IPS DF 19.7 (cell line): Measurements from ENCODE around the gene CC2D1B.
"Not testable (repeated sequence)": the region's sequence is repeated elsewhere in the genome, so short reads cannot be mapped to it uniquely, and the experiment has no call there.

Experiments
- DNase-seq: peaks from one replicate; pipeline ENCODE4 v3.0.0-alpha.2; 2013; ENCODE audit warnings: low read depth, low spot score

Gene CC2D1B, protein sequence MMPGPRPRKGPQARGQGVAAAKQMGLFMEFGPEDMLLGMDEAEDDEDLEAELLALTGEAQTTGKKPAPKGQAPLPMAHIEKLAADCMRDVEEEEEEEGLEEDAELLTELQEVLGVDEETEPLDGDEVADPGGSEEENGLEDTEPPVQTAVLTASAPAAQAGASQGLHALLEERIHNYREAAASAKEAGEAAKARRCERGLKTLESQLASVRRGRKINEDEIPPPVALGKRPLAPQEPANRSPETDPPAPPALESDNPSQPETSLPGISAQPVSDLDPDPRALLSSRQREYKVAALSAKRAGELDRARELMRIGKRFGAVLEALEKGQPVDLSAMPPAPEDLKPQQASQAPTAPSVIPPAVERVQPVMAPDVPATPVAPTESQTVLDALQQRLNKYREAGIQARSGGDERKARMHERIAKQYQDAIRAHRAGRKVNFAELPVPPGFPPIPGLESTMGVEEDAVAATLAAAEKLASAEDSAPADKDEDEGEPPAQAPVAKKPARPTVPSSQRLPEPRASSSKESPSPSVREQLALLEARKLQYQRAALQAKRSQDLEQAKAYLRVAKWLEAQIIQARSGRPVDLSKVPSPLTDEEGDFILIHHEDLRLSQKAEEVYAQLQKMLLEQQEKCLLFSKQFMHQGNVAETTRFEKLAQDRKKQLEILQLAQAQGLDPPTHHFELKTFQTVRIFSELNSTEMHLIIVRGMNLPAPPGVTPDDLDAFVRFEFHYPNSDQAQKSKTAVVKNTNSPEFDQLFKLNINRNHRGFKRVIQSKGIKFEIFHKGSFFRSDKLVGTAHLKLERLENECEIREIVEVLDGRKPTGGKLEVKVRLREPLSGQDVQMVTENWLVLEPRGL

DNA sequence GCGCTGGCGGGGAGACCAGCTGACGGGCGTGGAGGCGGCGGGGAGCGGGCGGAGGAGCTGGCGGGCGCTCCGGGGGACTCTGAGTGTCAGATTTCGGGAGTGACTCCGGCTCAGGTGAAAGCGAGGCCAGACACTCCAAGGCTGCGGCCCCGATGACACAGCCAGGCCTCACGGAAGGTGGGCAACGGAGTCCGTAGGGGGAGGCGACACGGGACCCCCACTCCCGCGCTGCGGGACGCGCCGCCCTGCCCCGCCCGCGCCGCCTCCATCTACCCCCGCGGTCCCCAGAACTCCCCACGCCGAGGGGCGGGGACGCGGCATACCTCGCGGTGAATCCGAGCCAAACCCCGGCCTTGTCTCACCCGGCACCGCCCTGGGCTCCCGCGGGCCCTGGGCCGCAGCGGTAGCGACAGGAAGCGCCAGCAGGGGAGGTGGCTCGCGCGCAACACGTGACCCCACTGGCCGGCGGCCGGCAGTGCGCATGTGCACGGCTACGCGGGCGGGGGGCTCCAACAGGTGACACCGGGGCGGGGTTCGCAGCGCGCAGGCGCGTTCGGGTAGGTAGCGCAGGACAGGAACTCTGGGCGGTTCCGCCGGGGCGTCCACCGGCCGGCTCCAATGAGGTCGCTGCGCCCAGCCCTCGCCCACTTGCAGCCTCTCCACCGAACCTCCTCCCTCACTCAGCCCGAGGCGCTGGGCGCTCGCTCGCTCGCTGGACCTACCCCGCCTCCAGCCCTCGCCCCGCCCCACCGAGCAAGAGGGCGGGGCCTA, at the start of gene CC2D1B:
Gene CC2D1B (minus strand): TSS at position 460 of the 771 bp plus-strand sequence. CDS start 1,585 bp downstream, outside the sequence.
- peak; percentile 90 for DNase-seq

DNA sequence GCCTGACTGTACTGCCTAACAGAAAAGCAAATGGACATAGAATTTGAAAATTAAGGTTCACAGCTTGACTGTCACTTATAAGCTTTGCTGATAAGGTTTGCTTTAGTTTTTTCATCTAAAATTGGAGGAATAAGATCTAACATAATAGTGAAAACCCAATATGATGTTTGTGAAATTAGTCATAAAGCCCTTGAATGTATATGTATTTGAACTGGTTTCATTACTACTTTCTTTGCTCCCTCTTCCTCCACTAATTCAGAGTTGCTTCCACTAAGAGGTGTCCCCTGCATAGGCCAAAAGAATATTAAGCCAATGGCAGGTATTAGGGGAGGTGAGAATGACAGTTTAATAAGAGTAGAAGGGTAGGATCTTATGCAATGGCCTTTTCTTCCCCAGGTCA, 48.9 kb upstream of the CC2D1B start:
- DNase-seq = no peak

DNA sequence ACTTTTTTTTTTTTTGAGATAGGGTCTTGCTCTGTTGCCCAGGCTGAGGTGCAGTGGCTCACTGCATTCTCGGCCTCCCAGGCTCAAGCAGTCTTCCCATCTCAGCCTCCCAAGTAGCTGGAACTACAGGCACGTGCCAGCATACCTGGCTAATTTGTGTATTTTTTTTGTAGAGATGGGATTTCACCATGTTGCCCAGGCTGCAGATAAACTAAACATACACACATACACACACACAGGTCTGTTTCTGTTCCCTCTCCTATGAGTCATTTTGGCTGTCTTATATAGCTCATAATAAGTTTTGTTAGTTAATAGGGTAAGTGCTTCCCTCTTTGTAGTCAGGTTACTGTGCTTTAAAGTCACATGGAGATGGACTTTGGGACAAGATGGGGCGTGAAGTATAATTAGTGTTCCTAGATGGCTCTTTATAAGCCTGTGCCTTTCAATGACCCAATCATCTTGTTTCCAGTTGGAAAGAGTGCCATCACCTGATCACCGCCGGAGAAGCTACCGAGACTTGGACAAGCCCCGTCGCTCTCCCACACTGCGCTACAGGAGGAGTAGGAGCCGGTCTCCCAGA, 47.5 kb upstream of the CC2D1B start:
- no peak for DNase-seq

DNA sequence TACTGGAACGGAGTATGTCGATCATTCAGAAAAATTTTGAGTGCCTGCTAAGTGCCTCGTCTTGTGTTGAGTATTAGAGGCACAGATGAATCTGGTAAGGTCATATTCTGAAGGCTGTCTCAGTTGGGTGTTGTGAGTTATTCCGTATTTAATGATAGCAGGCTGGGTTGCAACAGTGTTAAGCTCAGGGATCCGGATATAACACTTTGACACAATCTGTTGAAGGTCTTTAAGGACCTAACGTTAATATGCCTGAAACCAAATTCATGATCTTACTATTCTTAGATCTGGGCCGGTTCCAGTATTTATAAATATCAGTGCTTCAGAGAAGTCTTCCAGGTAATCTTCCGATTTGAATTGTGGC, 39.0 kb upstream of the CC2D1B start:
- DNase-seq = no peak

DNA sequence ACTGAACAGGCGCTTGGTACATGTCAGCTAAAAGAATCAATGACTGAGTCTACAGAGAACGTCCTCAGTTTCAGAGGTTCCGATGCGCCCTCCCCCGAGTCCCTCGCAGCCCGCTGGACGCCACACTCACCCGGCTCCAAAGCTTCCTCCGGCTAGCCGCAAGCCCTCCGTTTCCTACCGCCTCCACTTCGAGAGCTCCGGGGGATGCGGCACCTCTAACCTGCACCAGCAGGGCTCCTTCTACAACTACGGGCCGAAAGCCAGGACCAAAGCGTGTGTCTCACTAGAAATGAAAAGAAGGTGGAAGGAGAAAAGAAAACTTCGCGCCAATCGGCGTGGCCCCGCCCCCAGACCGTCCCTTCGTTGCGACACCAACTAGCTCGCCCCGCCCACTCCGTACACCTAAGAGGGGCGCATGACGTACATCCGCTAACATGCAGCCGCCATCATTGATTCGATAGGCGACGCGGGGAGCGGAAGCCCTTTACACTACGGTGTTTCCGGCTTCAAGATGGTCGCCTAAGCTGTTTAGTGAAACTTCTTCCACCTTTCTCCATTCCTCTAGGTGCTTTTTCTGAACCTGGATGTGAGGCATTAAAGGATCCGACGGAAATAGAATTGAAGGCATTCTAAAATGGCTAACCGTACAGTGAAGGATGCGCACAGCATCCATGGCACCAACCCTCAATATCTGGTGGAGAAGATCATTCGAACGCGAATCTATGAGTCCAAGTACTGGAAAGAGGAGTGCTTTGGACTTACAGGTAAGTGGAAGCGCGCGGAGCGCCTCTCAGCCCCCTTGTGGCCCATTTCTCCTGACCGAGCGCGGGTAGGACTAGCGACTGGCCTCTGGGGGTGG, 38.3 kb upstream of the CC2D1B start, which contains the start of the genes ORC1 and PRPF38A:
Gene ORC1 (minus strand): TSS at position 308 of the 859 bp plus-strand sequence. CDS start 2,200 bp downstream, outside the sequence.
Gene PRPF38A (plus strand): TSS at position 487 of the 859 bp plus-strand sequence. CDS start 148 bp downstream, at position 635.
- peak; percentile 91 for DNase-seq

DNA sequence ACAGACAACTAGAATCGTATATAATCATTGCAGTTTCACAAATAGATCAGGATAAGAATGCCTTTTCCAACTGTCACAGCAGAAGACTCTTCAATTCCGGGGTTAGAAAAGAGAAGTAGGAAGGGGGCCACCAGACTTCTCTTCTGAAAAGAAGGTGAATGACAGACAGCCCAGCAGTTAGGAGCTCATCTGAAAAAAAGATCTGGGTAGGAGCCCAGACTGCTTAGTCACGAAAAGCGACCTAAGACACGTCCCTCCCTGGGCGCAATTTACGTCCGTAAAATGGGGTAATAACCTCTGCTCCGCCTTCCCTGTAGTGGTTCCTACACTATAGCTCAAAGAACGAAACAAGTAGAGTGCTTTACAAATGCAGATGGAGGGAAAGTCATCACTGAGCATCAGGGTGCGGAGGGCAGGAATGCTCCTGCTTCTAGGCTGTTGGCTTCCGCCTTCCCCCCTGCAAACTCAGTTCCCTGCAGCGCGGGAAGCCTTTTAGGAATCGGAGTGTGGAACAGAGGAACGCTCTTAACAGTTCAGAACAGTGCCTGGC, 37.6 kb upstream of the CC2D1B start:
- DNase-seq = peak; percentile 60

DNA sequence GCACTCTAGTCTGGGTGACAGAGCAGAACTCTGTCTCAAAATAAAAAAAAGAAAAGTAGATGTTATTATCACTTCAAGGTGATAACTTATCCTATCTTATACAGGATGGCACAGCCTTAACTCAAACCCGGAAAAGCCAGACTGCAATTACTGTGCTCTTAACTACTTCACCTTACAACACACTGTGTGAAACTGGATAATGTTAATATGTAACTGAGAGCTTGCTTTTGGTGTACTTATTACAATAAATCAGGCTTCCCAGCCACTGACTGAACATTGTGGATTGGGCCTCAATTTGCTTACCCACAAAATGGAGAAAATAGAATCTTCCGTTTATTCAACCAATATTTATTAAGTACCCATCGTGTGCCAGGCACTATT, 36.8 kb upstream of the CC2D1B start:
- DNase-seq = no peak

DNA sequence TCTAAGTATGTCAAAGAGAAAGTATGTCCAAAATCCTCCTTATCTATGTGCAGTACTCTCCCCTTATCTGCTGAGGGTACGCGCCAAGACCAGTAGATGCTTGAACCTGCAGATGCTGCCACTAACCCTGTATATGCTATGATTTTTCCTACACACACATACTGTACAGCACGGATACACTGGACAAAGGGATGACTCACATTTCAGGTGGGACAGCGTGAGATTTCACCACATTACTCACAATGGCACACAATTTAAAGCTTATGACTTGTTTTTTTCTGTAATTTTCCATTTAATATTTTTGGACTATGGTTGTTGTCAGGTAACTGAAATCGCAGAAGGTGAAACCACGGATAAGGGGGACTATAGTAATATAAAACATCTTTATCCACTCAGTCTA, 34.1 kb upstream of the CC2D1B start:
- no peak for DNase-seq

DNA sequence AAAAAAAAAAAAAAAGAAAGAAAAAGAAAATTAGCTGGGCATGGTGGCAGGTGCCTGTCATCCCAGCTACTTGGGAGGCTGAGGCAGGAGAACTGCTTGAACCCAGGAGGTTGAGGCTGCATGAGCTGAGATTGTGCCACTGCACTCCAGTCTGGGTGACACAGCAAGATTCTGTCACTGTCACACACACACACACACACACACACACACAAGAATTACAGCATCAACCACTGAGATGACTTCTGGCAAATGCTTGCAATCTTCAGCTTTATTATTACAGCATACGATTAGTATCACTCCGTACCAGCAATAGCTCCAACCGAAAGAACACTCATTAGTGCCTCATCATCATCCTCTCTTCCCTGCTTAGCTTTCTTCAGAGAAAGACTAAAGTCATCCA, 33.6 kb upstream of the CC2D1B start:
- no peak for DNase-seq

DNA sequence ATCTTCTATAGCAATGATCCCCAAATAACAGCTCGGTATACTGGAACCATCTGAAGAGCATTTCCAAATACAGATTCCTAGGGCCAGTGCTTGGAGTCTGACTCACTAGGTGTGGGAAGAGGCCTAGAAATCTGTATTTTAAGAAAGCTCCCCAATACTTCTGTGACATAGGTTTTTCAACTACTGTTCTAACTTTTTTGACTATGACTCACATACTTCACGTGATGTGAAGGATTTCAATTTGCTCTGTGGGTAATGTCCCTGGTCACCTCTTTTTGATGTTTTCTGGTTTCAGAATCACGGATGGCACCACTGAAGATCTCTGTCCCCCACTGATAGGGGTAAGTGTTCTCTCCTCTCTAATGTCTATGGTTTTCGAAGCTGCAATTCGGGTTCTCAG, 27.2 kb upstream of the CC2D1B start:
- no peak for DNase-seq

DNA sequence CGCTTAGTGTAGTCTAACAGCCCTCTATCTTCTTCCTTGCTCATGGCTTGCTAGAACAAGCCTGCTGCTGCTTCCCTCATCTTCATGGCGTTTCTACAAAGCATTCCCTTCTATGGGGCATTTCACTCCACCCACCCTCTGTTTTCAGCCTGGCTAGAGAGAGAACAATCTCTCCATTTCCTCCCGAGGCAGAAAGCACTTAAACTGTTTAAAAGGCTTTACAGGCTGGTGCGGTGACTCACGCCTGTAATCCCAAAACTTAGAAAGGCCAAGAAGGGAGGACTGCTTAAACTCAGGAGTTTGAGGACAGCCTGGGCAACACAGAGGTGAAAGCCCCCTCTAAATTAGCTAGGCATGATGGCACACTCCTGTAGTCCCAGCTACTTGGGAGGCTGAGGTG, 20.5 kb upstream of the CC2D1B start:
- no peak for DNase-seq

DNA sequence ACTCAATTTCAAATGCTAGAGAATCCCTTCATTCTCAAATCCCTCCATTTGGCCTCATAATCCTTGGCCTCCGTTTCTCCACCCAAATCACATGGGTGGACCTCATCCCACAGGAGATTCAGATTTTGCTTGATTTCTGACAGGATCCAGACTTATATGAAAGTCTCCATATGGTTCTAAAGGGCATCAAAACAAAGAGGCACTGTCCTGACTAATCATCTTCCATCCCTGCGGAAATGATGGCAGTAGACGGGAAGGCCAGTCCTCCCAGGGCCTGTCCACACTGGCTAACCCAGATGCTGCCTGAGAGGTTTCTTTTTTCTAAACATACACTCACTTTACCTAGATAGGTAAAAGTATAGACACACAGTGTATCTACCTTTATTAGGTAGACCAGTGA, 19.4 kb upstream of the CC2D1B start:
- no peak for DNase-seq

DNA sequence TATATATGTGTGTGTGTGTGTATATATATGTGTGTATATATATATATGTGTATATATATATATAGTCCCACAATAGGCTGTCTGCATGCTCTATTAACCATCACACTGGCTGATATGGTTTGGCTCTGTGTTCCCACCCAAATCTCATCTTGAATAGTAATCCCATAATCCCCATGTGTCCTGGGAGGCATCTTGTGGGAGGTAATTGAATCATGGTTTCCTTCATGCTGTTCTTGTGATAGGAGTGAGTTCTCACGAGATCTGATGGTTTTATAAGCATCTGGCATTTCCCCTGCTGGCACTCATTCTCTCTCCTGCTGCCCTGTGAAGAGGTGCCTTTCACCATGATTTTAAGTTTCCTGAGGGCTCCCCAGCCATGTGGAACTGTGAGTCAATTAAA, 3.8 kb upstream of the CC2D1B start:
- not testable (repeated sequence) for DNase-seq

DNA sequence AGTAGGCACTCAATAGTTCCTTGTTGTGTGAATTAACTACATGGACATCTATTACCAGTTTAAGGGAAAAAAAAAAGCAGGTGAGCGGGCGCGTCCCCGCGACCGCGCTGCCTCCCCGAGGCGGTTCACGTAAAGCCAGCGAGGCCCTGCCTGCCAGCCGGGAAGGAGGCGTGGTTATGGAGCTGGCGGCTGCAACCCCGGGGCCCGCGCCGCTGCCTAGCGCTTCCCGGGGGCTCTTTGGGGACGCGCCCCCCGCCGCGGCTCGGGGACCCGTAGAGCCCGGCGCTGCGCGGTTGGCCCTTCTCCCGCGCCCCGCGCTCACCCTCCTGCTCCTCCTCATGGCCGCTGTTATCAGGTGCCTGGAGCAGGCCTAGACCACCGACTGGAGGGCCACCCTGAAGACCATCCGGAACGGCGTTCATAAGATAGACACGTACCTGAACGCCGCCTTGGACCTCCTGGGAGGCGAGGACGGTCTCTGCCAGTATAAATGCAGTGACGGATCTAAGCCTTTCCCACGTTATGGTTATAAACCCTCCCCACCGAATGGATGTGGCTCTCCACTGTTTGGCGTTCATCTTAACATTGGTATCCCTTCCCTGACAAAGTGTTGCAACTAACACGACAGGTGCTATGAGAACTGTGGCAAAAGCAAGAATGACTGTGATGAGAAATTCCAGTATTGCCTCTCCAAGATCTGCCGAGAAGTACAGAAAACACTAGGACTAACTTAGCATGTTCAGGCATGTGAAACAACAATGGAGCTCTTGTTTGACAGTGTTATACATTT, 2.6 kb upstream of the CC2D1B start:
- DNase-seq = no peak

DNA sequence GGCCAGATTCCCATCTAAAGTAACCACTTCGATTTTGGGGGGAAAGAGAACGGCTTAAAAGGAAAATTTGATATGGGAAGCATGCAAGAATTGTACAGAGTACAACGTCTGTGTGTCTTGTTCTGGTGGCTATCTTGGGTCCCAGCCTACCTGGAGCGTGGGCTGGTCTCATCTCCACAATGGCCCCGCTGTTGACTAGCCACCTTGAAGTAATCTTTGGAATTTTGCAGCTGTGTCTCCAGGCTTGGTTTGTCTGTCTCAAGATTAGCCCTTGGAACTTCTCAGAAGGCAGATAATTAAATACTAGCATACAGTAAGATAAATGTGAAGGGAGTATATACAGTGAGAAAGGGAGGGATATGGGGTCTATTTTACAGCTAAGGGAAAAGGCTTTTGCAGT, 1.3 kb upstream of the CC2D1B start:
- DNase-seq = no peak

DNA sequence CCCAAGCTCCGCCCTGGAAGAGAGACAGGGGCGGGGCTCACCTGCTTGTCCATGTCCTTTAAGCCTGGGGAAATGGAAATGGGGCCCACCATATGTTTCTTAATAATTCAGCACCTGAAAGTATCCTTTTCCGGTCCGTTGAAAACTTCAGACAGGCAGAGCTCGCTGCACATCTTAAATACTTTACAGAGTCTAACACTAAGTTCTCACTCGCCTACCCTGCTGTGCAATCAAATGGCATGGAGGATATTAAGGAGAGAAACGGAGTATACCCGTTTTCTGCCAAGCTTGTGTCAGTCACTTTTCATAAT, 467 bp upstream of the CC2D1B start:
- DNase-seq = no peak

DNA sequence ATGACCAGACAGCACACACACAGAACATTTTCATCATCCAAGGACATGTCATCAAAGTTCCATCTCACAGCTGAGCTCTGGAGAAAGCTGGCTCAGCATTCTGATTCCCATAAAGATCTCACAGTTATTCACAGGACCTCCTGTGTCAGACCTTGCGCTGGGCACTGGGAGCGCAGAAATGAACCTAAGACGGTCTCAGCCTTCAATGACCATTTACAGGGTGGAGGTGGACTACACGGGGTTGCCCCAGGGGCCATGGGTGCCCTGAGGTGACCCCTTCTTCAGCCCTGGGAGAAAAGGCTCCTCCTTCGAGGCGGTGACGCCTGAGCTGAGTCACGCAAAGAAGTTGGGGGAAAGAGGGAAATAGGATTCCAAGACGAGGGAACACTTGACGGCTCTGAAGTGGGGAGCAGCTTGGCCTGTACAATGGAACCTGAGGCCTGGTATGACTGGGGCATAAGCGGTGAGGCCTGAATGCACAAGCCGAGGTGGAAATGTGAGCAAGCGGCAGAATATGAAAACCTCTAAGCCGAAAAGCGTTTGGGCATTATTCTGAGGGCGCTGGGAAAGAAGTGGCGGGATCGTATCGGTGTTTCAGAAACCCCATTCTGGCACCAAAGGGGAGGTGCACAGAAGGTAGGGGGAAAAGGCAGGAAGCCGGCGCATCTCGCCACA, 797 bp downstream of the CC2D1B start:
- no peak for DNase-seq

DNA sequence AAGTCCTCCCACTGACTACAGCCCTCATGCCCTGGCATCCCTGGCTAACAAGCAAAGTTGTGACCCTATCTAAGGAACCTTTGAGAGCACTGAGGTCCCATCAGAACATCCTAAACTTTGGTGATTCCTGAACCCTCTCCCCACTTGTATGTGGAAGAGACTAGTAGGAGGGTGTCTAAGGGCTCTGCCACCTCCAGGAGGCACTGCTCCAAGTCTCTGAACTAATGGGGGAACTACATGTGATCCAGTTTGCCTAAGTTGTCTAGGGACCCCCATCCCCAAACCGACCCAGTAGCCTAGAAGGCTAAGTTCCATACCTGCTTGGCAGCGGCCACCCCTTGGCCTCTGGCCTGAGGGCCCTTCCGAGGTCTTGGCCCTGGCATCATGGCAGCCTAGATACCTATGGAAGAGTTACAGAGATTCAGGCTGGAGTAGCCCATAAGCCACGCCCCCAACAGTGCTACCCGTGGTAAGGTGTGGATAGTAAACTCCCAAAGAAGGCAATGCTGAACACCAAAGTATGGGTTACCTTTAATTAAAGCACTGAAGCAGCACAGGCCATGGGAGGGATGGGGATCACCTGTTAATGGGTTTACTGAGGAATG, 1.7 kb downstream of the CC2D1B start:
- DNase-seq = no peak

DNA sequence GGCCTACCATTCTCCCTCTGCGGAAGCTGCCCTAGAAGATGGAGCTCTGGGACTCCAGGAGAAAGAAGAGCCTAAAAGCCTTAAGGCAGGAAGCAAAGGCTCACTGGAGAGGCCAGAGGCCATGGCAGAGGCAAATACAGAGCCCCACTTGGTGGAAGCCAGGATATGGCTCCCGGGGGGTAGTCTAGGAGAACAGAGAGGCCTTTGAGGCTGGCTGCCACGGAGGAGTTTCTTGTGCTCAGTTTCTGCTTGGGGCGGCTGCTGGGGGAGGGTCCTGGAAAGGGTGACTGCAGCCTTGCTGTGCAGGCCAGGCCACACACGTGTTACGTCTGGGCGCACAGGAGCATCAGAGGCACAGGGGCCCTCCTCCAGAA, 5.4 kb downstream of the CC2D1B start:
- no peak for DNase-seq
